Neural progenitor cell (in vitro differentiated cells): Measurements from ENCODE around the gene MDM1. TPM values are rescaled to one million over a fixed set of nuclear protein-coding genes. Genes with fewer than 3 reads are reported as not detected.

Experiments
- DNase-seq: peaks from one replicate; pipeline ENCODE4 v3.0.0-alpha.2; 2016; ENCODE audit warnings: low spot score
- H2AFZ ChIP-seq: fragments of 200-600 bp; sonication (generic); replicated peaks from 2 replicates; pipeline ENCODE4 v1.6.1; 2016; ENCODE audit warnings: antibody characterized with exemption
- H3F3A ChIP-seq: fragments of 200-600 bp; sonication (generic); 2 replicates; pipeline ENCODE4 v1.6.1; 2016; ENCODE audit warnings: antibody characterized with exemption, low read depth
- H3K27ac ChIP-seq: fragments of 200-600 bp; sonication (generic); 2 replicates; pipeline ENCODE4 v1.5.1; 2016; ENCODE audit warnings: mild to moderate bottlenecking
- H3K27me3 ChIP-seq: fragments of 200-600 bp; sonication (generic); 2 replicates; pipeline ENCODE4 v1.6.1; 2016; ENCODE audit warnings: mild to moderate bottlenecking, moderate library complexity
- H3K36me3 ChIP-seq: fragments of 200-600 bp; sonication (generic); 2 replicates; pipeline ENCODE4 v1.5.1; 2016
- H3K4me1 ChIP-seq: fragments of 200-600 bp; sonication (generic); 2 replicates; pipeline ENCODE4 v1.6.1; 2016; ENCODE audit warnings: mixed run types
- H3K4me2 ChIP-seq: fragments of 200-600 bp; sonication (generic); 2 replicates; pipeline ENCODE4 v1.6.1; 2016
- H3K4me3 ChIP-seq: fragments of 200-600 bp; sonication (generic); 2 replicates; pipeline ENCODE4 v1.5.1; 2016
- H3K79me2 ChIP-seq: fragments of 200-600 bp; sonication (generic); 2 replicates; pipeline ENCODE4 v1.6.1; 2016; ENCODE audit warnings: low read depth
- H3K9ac ChIP-seq: fragments of 200-600 bp; sonication (generic); 2 replicates; pipeline ENCODE4 v1.6.1; 2016
- H3K9me3 ChIP-seq: fragments of 200-600 bp; sonication (generic); 2 replicates; pipeline ENCODE4 v1.5.1; 2016; ENCODE audit warnings: low read depth
- H4K20me1 ChIP-seq: fragments of 200-600 bp; sonication (generic); 2 replicates; pipeline ENCODE4 v1.6.1; 2016; ENCODE audit warnings: low read depth
- H3K27ac Mint-ChIP-seq: 3 replicates; pipeline ENCODE4 v1.8.0; 2021; ENCODE audit warnings: mixed read lengths
- H3K27me3 Mint-ChIP-seq: 2 replicates; pipeline ENCODE4 v1.8.0; 2022; ENCODE audit warnings: low read depth, mild to moderate bottlenecking, inconsistent platforms, moderate library complexity, mixed read lengths; ENCODE audit not compliant: insufficient read depth
- H3K36me3 Mint-ChIP-seq: 3 replicates; pipeline ENCODE4 v1.8.0; 2021; ENCODE audit warnings: mixed read lengths
- H3K4me1 Mint-ChIP-seq: 3 replicates; pipeline ENCODE4 v1.8.0; 2021; ENCODE audit warnings: mixed read lengths
- H3K4me3 Mint-ChIP-seq: 3 replicates; pipeline ENCODE4 v1.8.0; 2021; ENCODE audit warnings: mild to moderate bottlenecking, moderate library complexity, mixed read lengths
- H3K9me3 Mint-ChIP-seq: 3 replicates; pipeline ENCODE4 v1.8.0; 2020; ENCODE audit warnings: mixed read lengths
- CTCF ChIP-seq: fragments of 200-600 bp; sonication (generic); IDR thresholded peaks from 2 replicates; pipeline ENCODE4 v1.5.1; 2017; ENCODE audit warnings: antibody characterized with exemption, mild to moderate bottlenecking
- EZH2 ChIP-seq: fragments of 200-600 bp; sonication (generic); IDR thresholded peaks from 2 replicates; pipeline ENCODE4 v1.6.1; 2017; ENCODE audit warnings: antibody characterized with exemption, mild to moderate bottlenecking, moderate library complexity
- EZH2phosphoT487 ChIP-seq: fragments of 200-600 bp; sonication (generic); IDR thresholded peaks from 2 replicates; pipeline ENCODE4 v1.6.1; 2017; ENCODE audit warnings: antibody characterized with exemption
- total RNA-seq: library from RNA; depleted of rRNA; stranded (reverse); fragments of >200 nt; gene quantifications from 2 replicates; pipeline ENCODE4 v1.2.3, GENCODE V29; 2015; ENCODE audit warnings: low replicate concordance

The MDM1 gene
- total RNA-seq, 1 donor from 2014 or later: 47.2 TPM

- no peaks in the 10 kb centered on the region for H3K36me3 Mint-ChIP-seq
- no peaks in the 10 kb centered on the region for H3K9me3 Mint-ChIP-seq
- no peak overlapping the region for H3K27ac Mint-ChIP-seq
- TF ChIP-seq EZH2phosphoT487: no peak
- no peak for TF ChIP-seq EZH2
- no peak for TF ChIP-seq CTCF
- Histone ChIP-seq H3K36me3 (no peaks in the 10 kb centered on the region), H4K20me1 (no peaks in the 10 kb centered on the region), H3K4me3 (no peak overlapping the region), H3K27ac (no peak overlapping the region), H3K4me2 (no peak overlapping the region), H3K27me3 (no peaks in the 10 kb centered on the region), H2AFZ (no peak overlapping the region), H3K9me3 (no peaks in the 10 kb centered on the region), H3F3A (no peaks in the 10 kb centered on the region), H3K9ac (no peak overlapping the region), H3K4me1 (peaks cover 4% of the 10 kb centered on the region), H3K79me2 (no peaks in the 10 kb centered on the region)
- peaks cover 9% of the 10 kb centered on the region for H3K4me1 Mint-ChIP-seq
- DNase-seq: no peak
- H3K27me3 Mint-ChIP-seq: no peaks in the 10 kb centered on the region
- no peak overlapping the region for H3K4me3 Mint-ChIP-seq
Observed at GRCh38 chr12:68267892-68268396, 64.2 kb downstream of the MDM1 start.

GRCh38 chr12:68264857-68265256 lies 67.3 kb downstream of the MDM1 start:
- Mint-ChIP-seq H3K27me3 (no peaks in the 10 kb centered on the region), H3K4me1 (no peaks in the 10 kb centered on the region), H3K4me3 (no peak overlapping the region), H3K36me3 (no peaks in the 10 kb centered on the region), H3K27ac (no peak overlapping the region), H3K9me3 (no peaks in the 10 kb centered on the region)
- no peak overlapping the region for H3K4me3 ChIP-seq
- H3K36me3 ChIP-seq: no peaks in the 10 kb centered on the region
- no peak for DNase-seq
- no peak overlapping the region for H3K27ac ChIP-seq
- H3K9ac ChIP-seq: no peak overlapping the region
- no peak overlapping the region for H2AFZ ChIP-seq
- H3F3A ChIP-seq: no peaks in the 10 kb centered on the region
- no peak overlapping the region for H3K4me2 ChIP-seq
- no peaks in the 10 kb centered on the region for H3K79me2 ChIP-seq
- H3K4me1 ChIP-seq: no peaks in the 10 kb centered on the region
- H3K27me3 ChIP-seq: no peaks in the 10 kb centered on the region
- H4K20me1 ChIP-seq: no peaks in the 10 kb centered on the region
- H3K9me3 ChIP-seq: no peaks in the 10 kb centered on the region
- no peak for TF ChIP-seq CTCF
- TF ChIP-seq EZH2: no peak
- no peak for TF ChIP-seq EZH2phosphoT487

GRCh38 chr12:68264158-68264855 lies 67.9 kb downstream of the MDM1 start:
- H3K36me3 Mint-ChIP-seq: no peaks in the 10 kb centered on the region
- Histone ChIP-seq H3K36me3 (no peaks in the 10 kb centered on the region), H3K9ac (no peak overlapping the region), H3F3A (no peaks in the 10 kb centered on the region), H3K9me3 (no peaks in the 10 kb centered on the region), H3K27ac (no peak overlapping the region), H4K20me1 (no peaks in the 10 kb centered on the region), H3K4me2 (no peak overlapping the region), H3K4me3 (no peak overlapping the region), H3K4me1 (no peaks in the 10 kb centered on the region), H3K27me3 (no peaks in the 10 kb centered on the region), H2AFZ (no peak overlapping the region), H3K79me2 (no peaks in the 10 kb centered on the region)
- no peak for DNase-seq
- no peaks in the 10 kb centered on the region for H3K27me3 Mint-ChIP-seq
- TF ChIP-seq CTCF (no peak), EZH2 (no peak), EZH2phosphoT487 (no peak)
- no peak overlapping the region for H3K27ac Mint-ChIP-seq
- no peak overlapping the region for H3K4me3 Mint-ChIP-seq
- H3K4me1 Mint-ChIP-seq: peaks cover 3% of the 10 kb centered on the region
- H3K9me3 Mint-ChIP-seq: no peaks in the 10 kb centered on the region
